Activated T-cell treated with anti-CD3 and anti-CD28 coated beads, Interleukin-2, amount 50 U/mL, for 48 hours (primary cell): ENCODE measurements around the gene DPYD.
"Not testable (repeated sequence)": the region's sequence is repeated elsewhere in the genome, so short reads cannot be mapped to it uniquely, and the experiment has no call there.

Source experiments
- DNase-seq, 2 experiments: peaks; one replicate each; pipeline ENCODE4 v3.0.0-alpha.2; 2020

Gene DPYD

GRCh38 chr1:97412737-97413136 is 508.1 kb downstream of the DPYD start:
- no peak for DNase-seq

GRCh38 chr1:97412166-97412565 is 508.7 kb downstream of the DPYD start:
- DNase-seq: no peak

GRCh38 chr1:97396463-97396862 is 524.4 kb downstream of the DPYD start:
- no peak for DNase-seq

GRCh38 chr1:97392701-97393100 is 528.1 kb downstream of the DPYD start:
- DNase-seq: no peak

DNA sequence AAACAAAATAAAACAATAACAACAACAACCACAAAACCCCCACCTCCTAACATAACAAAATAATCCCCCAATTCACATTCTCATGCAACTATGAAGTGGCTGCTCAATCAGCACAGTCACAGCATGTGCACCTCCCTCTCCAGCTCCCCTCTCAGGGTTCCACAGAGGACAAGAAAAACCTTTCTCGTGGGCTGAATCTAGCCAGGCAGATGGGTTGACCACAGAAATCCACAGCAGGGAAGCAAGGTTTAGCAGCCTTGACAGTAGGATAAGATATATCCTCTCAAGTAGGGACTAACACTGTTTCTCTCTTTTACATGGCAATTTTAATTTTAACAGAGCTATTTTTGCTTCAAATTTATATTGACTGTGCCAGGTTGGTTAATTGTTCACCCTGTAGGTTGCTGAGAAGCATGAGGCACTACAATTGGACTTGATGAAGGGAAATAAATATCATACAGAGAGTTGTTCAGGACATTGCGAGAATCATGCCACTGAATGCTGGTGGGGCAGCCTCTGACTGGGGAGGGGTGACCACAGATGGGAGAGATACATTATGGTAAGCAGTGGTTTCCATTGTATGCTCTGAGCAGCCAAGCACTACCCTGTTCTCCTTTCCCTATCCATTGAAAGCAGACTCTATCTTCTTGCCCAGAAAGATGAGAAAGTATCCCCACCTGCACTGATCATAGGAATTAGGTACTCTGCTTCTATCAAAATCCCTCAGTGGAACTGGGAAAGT is 535.1 kb downstream of the DPYD start:
- DNase-seq: no peak

- no peak for DNase-seq
Observed at GRCh38 chr1:97384294-97384968, 536.4 kb downstream of the DPYD start.

- no peak for DNase-seq
Observed at GRCh38 chr1:97383797-97384196, 537.0 kb downstream of the DPYD start.

DNA sequence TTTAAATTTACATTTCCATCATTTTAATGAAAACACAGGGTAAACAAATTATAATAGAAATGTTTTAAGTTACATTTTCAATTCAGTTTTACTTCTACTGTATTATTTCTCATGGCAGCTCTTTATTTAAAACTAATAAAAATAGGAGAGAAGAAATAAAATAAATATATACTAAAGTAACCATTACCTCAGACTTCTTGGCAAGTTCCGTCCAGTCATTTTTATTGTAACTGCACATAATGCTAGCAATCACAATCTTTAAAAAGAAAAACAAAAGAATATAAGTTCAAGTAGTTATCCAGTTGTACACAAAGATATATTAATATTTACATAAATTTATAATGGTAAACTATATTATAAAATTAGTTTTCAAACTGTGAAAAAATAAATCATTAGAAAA is 538.6 kb downstream of the DPYD start:
- no peak for DNase-seq

DNA sequence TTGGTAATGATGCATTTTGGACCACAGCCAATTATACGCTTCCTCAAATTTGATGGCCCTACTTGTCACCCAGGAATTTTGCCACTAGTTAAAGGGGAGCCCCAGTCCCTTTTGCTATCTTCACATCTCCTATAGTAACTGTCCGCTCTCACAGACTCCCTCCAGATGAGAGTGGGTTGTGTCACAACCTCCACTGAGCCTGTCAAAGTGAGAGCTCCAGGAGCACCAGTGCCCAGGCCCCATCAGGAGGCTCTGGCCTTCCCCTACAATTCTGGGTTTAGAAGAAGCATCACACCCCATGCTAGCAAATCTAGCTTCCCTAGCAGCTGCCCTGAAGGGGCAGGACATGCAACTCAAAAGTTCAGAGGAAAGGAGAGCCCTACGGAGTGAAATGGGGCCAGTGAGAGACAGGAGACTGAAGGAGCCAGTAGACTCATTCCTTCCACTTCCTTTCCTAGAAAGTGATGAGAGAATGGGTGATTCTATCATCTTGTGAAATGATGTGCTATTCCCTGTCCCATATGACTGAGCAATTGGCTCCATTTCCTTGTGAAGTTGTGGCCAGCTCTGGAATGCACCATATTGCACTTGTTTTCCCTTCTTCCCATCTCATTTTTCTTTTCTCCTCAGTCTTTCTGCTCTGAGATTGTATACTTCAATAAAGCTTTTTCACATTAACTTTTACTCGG is 541.3 kb downstream of the DPYD start:
- DNase-seq: peak in 1 of 2 experiments; percentile 17

DNA sequence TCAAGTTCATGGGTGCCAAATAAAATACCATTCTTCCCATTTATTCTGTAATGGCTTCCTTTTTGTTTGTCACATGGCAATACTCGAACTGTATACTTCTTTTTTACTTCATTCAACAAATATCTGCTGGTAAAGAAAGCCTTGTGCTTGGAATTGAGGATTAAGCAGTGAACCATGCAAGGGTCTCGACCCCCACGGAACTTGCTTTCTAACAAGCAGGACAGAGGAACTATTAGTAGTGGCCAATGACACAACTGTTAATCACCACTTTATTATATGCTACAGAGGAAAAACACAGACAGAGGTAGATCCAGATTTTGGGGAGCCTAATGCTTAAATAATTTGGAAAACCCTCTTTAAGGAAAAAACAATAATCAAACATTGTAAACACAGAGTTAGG is 542.2 kb downstream of the DPYD start:
- DNase-seq: no peak

DNA sequence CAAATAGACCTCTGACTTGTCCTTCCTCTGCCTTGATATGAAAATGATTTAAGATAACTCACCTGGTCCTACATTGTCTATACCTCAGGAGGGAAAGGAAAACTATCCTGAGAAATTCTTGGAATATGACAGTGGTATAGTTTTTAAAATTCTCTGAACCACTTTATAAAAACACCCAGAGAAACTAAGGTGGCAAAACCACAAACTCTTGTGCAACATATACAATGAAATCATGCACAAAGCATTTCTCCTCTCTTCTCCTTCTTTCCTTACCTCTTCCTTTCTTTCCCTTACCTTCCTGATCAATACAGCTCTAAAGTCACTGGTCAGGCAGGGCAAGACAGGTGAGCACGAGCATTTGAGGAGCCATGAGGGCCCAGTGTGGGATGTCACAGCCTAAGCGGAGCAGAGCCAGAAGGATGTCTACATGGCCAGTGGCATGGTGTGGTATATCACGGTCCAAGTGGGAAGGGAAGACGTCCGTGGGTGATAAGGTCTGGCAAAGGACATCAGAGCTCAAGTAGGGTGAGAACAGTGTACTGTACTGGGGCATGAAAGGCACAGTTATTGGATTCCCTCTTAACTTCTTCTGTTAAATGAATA is 543.3 kb downstream of the DPYD start:
- DNase-seq: no peak

DNA sequence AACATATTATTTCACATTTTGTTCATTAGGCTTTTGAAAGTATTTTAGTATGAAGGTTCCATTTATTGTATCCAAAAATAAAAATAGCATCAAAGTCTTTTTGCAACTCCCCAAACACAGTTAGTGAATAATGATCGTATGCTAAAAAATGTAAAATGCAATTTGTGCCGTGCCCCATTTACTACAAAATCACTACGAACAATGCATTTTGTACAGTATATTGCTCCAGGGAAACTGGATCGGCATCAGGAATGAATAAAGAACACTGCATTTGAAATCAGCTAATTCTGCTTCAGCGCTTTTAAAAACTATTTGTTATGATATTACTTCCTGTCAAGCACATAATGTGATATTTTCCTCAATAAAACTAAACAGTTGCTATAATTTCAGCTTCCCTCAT is 547.8 kb downstream of the DPYD start:
- no peak for DNase-seq

GRCh38 chr1:97372531-97372930 is 548.3 kb downstream of the DPYD start:
- no peak for DNase-seq

GRCh38 chr1:97368296-97368695 is 552.5 kb downstream of the DPYD start:
- no peak for DNase-seq

DNA sequence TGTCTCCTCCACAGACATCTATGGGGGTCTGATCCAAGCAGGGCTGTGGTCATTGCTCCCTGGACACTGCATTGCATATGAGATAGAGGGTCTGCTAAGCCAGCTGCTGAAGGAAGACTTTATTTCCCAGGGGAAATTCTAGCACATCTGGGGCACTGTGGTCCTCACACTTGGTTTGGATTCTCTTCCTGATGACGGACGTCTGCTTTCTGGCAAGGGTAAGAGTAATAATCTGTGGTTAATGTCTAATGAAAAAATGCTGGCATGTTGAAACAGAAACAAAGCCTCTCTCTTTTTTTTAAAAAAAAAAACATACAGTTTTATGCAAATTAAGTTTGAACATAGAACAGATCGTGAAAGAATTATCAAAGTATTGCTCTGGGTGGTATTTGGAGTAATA is 553.9 kb downstream of the DPYD start:
- DNase-seq: no peak

DNA sequence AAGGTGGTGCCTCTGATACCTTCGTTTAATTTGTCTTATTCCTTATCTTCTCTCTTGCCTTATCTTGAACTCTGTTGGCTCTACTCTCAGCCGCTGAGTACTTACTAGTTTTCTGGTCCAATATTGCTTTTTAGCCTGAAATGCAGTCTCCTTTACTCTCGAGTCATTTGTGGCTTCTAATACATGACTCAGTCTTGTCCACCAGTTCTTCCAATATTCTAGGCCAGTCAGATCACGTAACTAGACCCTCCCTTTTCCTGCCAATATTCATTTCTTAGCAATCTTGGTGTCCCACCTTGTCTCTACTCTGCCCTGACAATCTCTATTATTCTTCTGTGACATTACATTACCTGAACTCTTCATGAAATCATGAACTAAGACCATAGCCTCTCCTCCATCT is 555.8 kb downstream of the DPYD start:
- no peak for DNase-seq

DNA sequence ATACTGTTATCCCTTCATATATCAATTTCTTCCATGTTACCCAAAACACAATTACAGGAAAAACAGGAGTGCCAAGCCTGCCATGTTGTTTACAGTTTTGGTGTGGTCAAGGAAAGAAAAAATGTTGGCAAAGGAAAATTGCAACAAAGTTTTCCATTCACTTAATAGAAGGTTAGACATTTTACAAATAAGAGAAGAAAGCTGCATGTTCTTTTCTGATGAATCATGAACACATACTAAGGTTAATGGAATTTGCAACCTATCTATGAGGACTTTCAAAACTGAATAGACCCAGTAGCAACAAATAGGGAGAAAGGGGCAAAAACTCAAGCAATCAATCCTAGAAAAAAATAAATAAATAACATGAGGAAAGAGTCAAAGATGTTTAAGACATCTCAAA is 556.7 kb downstream of the DPYD start:
- no peak for DNase-seq

DNA sequence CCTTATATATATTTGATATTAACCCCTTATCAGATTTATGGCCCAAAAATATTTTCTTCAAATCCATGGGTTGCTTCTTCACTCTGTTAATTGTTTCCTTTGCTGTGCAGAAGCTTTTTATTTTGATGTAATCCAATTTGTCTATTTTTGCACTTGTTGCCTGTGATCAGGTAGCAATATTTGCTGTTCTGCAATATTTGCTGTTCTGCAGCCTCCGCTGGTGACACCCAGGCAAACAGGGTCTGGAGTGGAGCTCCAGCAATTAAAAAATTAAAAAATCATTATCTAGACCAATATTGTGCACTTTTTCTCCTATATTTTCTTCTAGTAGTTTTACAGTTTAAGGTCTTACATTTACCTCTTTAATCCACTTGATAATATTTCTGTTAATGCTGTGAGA is 564.5 kb downstream of the DPYD start:
- no peak for DNase-seq

GRCh38 chr1:97352936-97353382 is 567.9 kb downstream of the DPYD start:
- no peak for DNase-seq

- no peak for DNase-seq
Observed at GRCh38 chr1:97351846-97352245, 569.0 kb downstream of the DPYD start.

DNA sequence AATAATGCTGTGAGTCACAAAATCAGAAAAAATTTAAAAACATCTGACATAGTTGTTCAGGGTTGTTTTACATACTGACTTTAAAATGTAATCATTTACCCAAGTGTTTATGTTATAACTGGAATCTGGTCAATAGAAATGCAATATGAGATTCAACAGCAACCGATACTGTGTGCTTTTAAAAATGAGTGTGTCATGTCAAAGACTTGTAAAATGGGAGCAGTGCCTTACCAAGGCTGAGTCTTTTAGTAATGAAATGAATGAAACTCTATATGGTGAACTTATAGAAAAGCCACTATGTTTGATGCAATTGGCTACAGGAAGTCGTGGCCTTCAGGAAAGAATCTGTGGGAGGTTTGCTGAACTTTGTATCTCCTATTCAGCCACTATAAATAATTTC is 570.2 kb downstream of the DPYD start:
- DNase-seq: no peak

- no peak for DNase-seq
Observed at GRCh38 chr1:97350241-97350640, 570.6 kb downstream of the DPYD start.

GRCh38 chr1:97349794-97350193 is 571.0 kb downstream of the DPYD start:
- not testable (repeated sequence) for DNase-seq
